Chondrocyte (in vitro differentiated cells): ENCODE results near the gene NRN1L. TPM values are rescaled to one million over a fixed set of nuclear protein-coding genes. Genes with fewer than 3 reads are reported as not detected.

ENCODE experiments used
- DNase-seq: peaks from one replicate; pipeline ENCODE4 v3.0.0; 2021; ENCODE audit warnings: mixed read lengths, low spot score
- H3K27ac Mint-ChIP-seq: one replicate; pipeline ENCODE4 v1.8.0; 2021; ENCODE audit warnings: mild to moderate bottlenecking, moderate library complexity, mixed read lengths; ENCODE audit not compliant: unreplicated experiment
- H3K27me3 Mint-ChIP-seq: 2 replicates; pipeline ENCODE4 v1.8.0; 2021; ENCODE audit warnings: low read depth, mixed read lengths
- H3K36me3 Mint-ChIP-seq: 2 replicates; pipeline ENCODE4 v1.8.0; 2021; ENCODE audit warnings: low read depth, mixed read lengths
- H3K4me1 Mint-ChIP-seq: 2 replicates; pipeline ENCODE4 v1.8.0; 2021; ENCODE audit warnings: low read depth, mild to moderate bottlenecking, mixed read lengths
- H3K4me3 Mint-ChIP-seq: one replicate; pipeline ENCODE4 v1.8.0; 2021; ENCODE audit warnings: mild to moderate bottlenecking, moderate library complexity, mixed read lengths; ENCODE audit not compliant: unreplicated experiment
- H3K9me3 Mint-ChIP-seq: 2 replicates; pipeline ENCODE4 v1.8.0; 2021; ENCODE audit warnings: low read depth, mixed read lengths
- total RNA-seq: library from RNA; stranded (reverse); gene quantifications from 3 replicates; pipeline ENCODE4 v1.2.1, GENCODE V29; 2021
- TF ChIP-seq, protein P1 (sequence below): fragments of 200-600 bp; sonication (generic); IDR thresholded peaks from 2 replicates; pipeline ENCODE4 v1.5.0; 2021; ENCODE audit warnings: antibody characterized with exemption, mild to moderate bottlenecking, moderate library complexity

NRN1L gene
- total RNA-seq, 1 donor from 2014 or later, result 0.57 TPM

DNA sequence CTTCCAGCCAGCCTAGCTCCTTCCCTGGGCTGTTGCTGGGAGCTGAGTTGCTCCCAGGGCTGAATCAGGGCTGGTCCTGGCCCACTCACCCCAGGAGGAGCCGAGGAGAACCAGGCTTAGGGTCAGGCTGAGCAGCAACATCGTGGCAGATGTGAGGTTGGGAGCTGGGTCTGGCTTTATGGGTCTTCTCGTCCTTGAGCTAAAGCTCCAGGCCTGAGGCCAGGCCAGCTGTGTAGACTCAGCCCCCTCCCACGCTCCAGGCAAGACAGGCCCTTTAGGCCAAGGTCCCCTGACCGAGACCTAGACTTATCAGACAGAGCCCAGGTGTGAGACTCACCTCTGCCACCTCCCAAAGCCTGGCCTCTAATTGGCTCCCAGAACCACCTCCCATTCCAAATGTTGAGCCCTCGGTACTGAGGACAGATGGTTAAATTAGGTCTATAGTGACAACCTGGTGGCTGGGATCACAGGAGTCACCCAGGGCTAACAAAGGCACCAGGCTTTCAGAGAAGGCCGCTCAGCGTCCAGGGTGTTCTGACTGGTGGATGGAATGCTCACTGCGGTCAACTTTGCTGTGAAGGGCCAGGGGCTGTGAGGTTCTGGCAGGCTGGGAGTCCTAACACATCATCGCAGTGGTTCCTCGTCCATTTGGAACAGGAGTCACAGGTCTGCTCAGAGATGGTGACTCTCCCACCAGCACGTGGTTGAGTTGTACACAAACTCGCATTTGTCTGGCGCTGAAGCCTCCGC is 47.2 kb downstream of the NRN1L start, which contains the start of gene CTRL:
TSS of gene CTRL (minus strand) at position 151 of the 750 bp plus-strand sequence. CDS start at position 141, 10 bp downstream.
- DNase-seq, result no peak
- Mint-ChIP-seq H3K4me1 (peaks cover 21% of the 10 kb centered on the region), H3K9me3 (no peaks in the 10 kb centered on the region), H3K27me3 (no peaks in the 10 kb centered on the region), H3K4me3 (no peak within 1 kb of the TSS), H3K36me3 (peaks cover 1% of the 10 kb centered on the region), H3K27ac (no peak within 1 kb of the TSS)
- TF ChIP-seq, protein P1, sequence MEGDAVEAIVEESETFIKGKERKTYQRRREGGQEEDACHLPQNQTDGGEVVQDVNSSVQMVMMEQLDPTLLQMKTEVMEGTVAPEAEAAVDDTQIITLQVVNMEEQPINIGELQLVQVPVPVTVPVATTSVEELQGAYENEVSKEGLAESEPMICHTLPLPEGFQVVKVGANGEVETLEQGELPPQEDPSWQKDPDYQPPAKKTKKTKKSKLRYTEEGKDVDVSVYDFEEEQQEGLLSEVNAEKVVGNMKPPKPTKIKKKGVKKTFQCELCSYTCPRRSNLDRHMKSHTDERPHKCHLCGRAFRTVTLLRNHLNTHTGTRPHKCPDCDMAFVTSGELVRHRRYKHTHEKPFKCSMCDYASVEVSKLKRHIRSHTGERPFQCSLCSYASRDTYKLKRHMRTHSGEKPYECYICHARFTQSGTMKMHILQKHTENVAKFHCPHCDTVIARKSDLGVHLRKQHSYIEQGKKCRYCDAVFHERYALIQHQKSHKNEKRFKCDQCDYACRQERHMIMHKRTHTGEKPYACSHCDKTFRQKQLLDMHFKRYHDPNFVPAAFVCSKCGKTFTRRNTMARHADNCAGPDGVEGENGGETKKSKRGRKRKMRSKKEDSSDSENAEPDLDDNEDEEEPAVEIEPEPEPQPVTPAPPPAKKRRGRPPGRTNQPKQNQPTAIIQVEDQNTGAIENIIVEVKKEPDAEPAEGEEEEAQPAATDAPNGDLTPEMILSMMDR, result peak; percentile 47

DNA sequence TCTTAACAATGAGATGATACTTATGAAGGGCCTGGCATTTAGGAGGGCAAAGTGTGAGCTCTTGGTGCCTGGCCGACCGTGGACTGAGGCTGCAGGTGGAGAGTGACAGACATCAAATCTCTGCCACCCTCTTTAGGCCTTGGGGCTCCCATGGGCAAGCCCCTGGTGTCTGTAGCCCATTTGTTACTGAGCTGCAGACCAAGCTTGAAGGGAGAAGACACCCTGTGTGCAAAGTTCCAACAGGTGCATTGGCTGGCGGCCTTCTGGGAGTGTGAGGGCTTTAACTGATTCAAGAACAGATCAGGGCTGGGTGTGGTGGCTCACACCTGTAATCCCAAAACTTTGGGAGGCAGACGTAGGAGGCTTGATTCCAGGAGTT is 47.8 kb downstream of the NRN1L start:
- H3K4me1 Mint-ChIP-seq, result peaks cover 26% of the 10 kb centered on the region
- H3K4me3 Mint-ChIP-seq, result no peak overlapping the region
- TF ChIP-seq, protein P1, result no peak
- peaks cover 1% of the 10 kb centered on the region for H3K36me3 Mint-ChIP-seq
- H3K27me3 Mint-ChIP-seq, result no peaks in the 10 kb centered on the region
- H3K9me3 Mint-ChIP-seq, result no peaks in the 10 kb centered on the region
- DNase-seq, result peak; percentile 69
- H3K27ac Mint-ChIP-seq, result no peak overlapping the region

DNA sequence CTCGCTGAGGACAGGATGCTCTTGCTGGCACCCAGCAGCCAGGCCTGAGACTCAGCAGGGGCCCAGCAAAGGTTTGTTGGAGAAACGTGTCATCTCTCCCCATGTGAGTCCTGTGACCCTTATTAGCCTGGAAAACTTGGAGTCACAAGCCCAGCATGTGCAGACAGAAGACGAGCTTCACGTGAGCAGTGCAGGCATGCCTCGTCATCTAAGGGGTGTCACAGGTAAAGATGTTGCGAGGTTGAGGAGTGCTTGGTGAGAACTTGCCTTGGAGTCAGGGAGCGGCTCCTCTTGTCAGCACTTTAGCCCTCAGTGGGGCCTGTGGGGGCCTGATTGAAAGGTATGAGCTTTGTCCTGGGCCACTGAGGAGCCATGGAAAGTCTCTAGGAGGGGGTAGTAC is 49.1 kb downstream of the NRN1L start:
- Mint-ChIP-seq H3K27me3 (no peaks in the 10 kb centered on the region), H3K9me3 (no peaks in the 10 kb centered on the region), H3K4me1 (peaks cover 27% of the 10 kb centered on the region), H3K36me3 (no peaks in the 10 kb centered on the region), H3K27ac (peak overlapping the region; percentile 0), H3K4me3 (no peak overlapping the region)
- TF ChIP-seq, protein P1, result no peak
- DNase-seq, result no peak

DNA sequence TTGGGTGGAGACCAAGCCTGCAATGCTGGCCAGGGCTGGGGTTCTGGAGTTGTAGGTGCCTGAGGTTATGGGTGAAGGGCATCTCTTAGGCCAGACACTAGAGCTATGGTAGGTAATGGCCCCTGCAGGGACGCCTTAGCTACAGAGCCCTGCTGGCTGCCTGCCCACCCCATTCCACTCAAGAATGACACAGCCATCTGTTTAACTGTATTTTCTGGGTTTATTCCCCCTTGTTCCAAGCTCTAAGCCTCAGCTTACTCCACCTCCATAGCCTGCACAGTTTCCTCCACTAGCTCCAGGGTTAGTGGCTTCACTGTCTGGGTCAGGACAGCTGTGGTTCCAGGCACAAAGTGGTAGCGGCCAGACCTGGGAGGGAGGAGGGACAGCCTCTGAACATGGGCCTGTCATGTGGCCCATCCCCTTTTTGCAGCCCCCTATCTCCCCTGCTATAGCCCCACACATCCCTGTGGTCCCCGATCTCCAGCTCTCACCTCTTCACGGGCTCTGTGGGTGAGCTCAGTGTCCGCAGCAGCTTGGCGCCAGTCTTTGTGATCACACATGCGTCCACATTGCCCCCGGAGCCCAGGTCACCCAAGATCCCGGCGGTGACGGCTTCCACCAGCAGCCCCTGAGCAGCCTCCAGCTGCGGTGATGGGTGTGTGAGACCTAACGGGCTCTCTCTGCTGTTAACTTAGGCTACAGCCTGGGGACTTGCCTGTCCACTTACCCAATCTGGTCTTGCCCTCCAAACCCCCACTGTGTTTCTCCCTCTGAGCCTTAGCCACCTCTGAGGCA is 49.8 kb downstream of the NRN1L start:
- Mint-ChIP-seq H3K9me3 (no peaks in the 10 kb centered on the region), H3K27ac (peak overlapping the region; percentile 97), H3K4me1 (peaks cover 27% of the 10 kb centered on the region), H3K4me3 (peak overlapping the region; percentile 98), H3K27me3 (no peaks in the 10 kb centered on the region), H3K36me3 (no peaks in the 10 kb centered on the region)
- TF ChIP-seq, protein P1, result no peak
- DNase-seq, result peak; percentile 93

DNA sequence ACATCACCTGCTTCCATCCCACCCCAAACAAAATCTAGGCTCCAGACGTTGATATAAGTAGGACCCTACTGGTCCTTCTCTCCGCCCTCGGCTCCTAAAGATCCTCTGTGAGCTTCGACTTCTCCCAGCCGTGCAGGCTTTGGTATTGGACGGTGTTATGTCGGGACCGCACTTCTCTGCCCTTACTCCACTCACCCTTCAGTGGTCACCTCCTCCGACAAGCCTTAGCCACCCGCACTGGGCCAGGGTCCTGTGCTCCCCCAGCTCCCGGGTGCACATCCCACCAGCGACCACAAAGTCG is 50.4 kb downstream of the NRN1L start:
- no peak for DNase-seq
- TF ChIP-seq, protein P1, result no peak
- H3K36me3 Mint-ChIP-seq, result peaks cover 2% of the 10 kb centered on the region
- peak overlapping the region; percentile 98 for H3K4me3 Mint-ChIP-seq
- H3K27ac Mint-ChIP-seq, result peak overlapping the region; percentile 97
- H3K27me3 Mint-ChIP-seq, result no peaks in the 10 kb centered on the region
- H3K9me3 Mint-ChIP-seq, result no peaks in the 10 kb centered on the region
- H3K4me1 Mint-ChIP-seq, result peaks cover 27% of the 10 kb centered on the region
